Stomach (tissue), 4 donors: Measurements from ENCODE around the gene PIERCE2.

Experiments used
- CTCF ChIP-seq, 7 experiments: fragments of 450-650 bp in 4 of 7; fragments of 200-600 bp in 3 of 7; sonication (generic) in 3 of 7; IDR thresholded peaks; one replicate each; pipeline ENCODE4 v1.5.1; 2016 to 2019; ENCODE audit warnings: antibody characterized with exemption in 7 of 7, control low read depth in 2 of 7, mild to moderate bottlenecking in 1 of 7
- EP300 ChIP-seq: sonication (generic); formaldehyde crosslinking; IDR thresholded peaks from one replicate; pipeline ENCODE4 v1.6.1; 2017; ENCODE audit warnings: antibody characterized with exemption

DNA sequence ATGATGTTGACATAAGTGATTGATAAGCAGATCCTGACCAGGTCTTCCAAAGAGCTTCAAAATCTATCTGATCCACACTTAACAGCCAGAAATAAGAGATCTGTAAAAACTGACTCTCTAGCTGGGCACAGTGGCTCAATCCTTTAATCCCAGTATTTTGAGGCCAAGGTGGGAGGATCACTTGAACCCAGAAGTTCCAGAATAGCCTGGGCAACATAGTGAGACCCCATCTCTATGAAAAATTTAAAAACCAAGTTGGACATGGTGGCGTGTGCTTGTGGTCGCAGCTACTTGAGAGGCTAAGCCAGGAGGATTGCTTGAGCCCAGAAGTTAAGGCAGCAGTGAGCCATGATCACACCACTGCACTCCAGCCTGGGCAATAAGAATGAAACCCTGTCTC is 45.7 kb upstream of the PIERCE2 start:
- no peak for TF ChIP-seq EP300
- TF ChIP-seq CTCF (IDR thresholded peaks at IDR 0.05): no peak
